ENCODE results near the gene CRX. TPM values are rescaled to one million over a fixed set of nuclear protein-coding genes. Genes with fewer than 3 reads are reported as not detected.

Gene CRX
- total RNA-seq, 1 donor from 2014 or later: not detected

GRCh38 chr19:47820410-47820809 is 1.3 kb upstream of the CRX start:
- H3K9me3 Mint-ChIP-seq (ENCODE audit: unreplicated experiment): no peaks in the 10 kb centered on the region
- H3K4me1 Mint-ChIP-seq (ENCODE audit: unreplicated experiment): peaks cover 3% of the 10 kb centered on the region
- TF ChIP-seq, protein P1, sequence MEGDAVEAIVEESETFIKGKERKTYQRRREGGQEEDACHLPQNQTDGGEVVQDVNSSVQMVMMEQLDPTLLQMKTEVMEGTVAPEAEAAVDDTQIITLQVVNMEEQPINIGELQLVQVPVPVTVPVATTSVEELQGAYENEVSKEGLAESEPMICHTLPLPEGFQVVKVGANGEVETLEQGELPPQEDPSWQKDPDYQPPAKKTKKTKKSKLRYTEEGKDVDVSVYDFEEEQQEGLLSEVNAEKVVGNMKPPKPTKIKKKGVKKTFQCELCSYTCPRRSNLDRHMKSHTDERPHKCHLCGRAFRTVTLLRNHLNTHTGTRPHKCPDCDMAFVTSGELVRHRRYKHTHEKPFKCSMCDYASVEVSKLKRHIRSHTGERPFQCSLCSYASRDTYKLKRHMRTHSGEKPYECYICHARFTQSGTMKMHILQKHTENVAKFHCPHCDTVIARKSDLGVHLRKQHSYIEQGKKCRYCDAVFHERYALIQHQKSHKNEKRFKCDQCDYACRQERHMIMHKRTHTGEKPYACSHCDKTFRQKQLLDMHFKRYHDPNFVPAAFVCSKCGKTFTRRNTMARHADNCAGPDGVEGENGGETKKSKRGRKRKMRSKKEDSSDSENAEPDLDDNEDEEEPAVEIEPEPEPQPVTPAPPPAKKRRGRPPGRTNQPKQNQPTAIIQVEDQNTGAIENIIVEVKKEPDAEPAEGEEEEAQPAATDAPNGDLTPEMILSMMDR (IDR thresholded peaks at IDR 0.05): no peak
- H3K27ac Mint-ChIP-seq (ENCODE audit: unreplicated experiment): no peak overlapping the region
- H3K4me3 Mint-ChIP-seq (ENCODE audit: unreplicated experiment): no peak overlapping the region
- DNase-seq (ENCODE audit: extremely low spot score, unreplicated experiment): no peak
- H3K36me3 Mint-ChIP-seq (ENCODE audit: unreplicated experiment): no peaks in the 10 kb centered on the region
- H3K27me3 Mint-ChIP-seq (ENCODE audit: unreplicated experiment): peaks cover 31% of the 10 kb centered on the region

DNA sequence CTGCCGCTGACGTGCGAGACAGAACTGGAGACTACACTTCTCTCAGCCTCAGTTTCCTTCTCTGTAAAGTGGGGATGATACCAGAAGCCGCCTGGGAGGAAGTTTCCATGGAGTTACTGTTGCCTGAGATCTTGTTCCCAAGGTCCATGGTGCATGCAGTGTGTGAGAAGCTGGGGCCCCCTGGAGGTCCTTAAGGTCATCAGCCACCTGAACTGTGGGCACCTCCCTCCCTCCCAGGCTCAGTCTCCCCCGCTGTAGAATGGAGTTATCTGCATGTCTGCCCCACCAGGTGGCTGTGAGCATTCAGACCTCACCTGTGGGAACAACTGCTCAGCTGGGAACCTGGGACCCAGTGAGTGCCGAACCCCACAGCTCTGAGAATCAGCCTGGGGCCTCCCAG is 2.7 kb downstream of the CRX start:
- H3K4me3 Mint-ChIP-seq (ENCODE audit: unreplicated experiment): no peak overlapping the region
- H3K36me3 Mint-ChIP-seq (ENCODE audit: unreplicated experiment): no peaks in the 10 kb centered on the region
- peaks cover 3% of the 10 kb centered on the region for H3K4me1 Mint-ChIP-seq (ENCODE audit: unreplicated experiment)
- TF ChIP-seq, protein P1 (IDR thresholded peaks at IDR 0.05): no peak
- H3K27ac Mint-ChIP-seq (ENCODE audit: unreplicated experiment): no peak overlapping the region
- DNase-seq (ENCODE audit: extremely low spot score, unreplicated experiment): no peak
- H3K27me3 Mint-ChIP-seq (ENCODE audit: unreplicated experiment): peaks cover 32% of the 10 kb centered on the region
- H3K9me3 Mint-ChIP-seq (ENCODE audit: unreplicated experiment): peaks cover 9% of the 10 kb centered on the region

GRCh38 chr19:47826800-47827199 is 5.1 kb downstream of the CRX start:
- Mint-ChIP-seq H3K4me3 (ENCODE audit: unreplicated experiment) (no peak overlapping the region), H3K9me3 (ENCODE audit: unreplicated experiment) (peaks cover 9% of the 10 kb centered on the region), H3K4me1 (ENCODE audit: unreplicated experiment) (no peaks in the 10 kb centered on the region), H3K27me3 (ENCODE audit: unreplicated experiment) (peaks cover 15% of the 10 kb centered on the region), H3K36me3 (ENCODE audit: unreplicated experiment) (no peaks in the 10 kb centered on the region), H3K27ac (ENCODE audit: unreplicated experiment) (no peak overlapping the region)
- DNase-seq (ENCODE audit: extremely low spot score, unreplicated experiment): no peak
- TF ChIP-seq, protein P1 (IDR thresholded peaks at IDR 0.05): no peak

GRCh38 chr19:47832723-47833122 is 11.0 kb downstream of the CRX start:
- H3K27ac Mint-ChIP-seq (ENCODE audit: unreplicated experiment): no peak overlapping the region

DNA sequence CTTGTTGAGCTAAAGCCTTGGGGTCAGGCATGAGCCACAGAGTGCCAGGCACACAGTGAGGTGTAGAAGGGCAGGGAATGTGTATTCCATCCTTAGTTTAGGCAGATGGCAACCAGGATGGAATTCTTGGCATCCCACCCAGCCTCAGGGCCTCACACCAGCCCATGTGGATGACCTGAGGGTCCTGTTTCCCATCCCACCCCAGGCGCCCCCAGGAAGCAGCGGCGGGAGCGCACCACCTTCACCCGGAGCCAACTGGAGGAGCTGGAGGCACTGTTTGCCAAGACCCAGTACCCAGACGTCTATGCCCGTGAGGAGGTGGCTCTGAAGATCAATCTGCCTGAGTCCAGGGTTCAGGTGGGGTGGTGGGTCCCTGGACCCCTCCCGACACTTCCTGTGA is 14.3 kb downstream of the CRX start:
- Mint-ChIP-seq H3K27ac (ENCODE audit: unreplicated experiment) (no peak overlapping the region), H3K4me1 (ENCODE audit: unreplicated experiment) (no peaks in the 10 kb centered on the region), H3K4me3 (ENCODE audit: unreplicated experiment) (no peak overlapping the region), H3K36me3 (ENCODE audit: unreplicated experiment) (no peaks in the 10 kb centered on the region), H3K27me3 (ENCODE audit: unreplicated experiment) (peaks cover 6% of the 10 kb centered on the region), H3K9me3 (ENCODE audit: unreplicated experiment) (no peaks in the 10 kb centered on the region)
- TF ChIP-seq, protein P1 (IDR thresholded peaks at IDR 0.05): no peak
- DNase-seq (ENCODE audit: extremely low spot score, unreplicated experiment): no peak

More at GRCh38 chr19:47832723-47833122, 11.0 kb downstream of the CRX start:
- TF ChIP-seq, protein P1 (IDR thresholded peaks at IDR 0.05): no peak
- no peak overlapping the region for H3K4me3 Mint-ChIP-seq (ENCODE audit: unreplicated experiment)
- no peaks in the 10 kb centered on the region for H3K9me3 Mint-ChIP-seq (ENCODE audit: unreplicated experiment)
- peaks cover 6% of the 10 kb centered on the region for H3K27me3 Mint-ChIP-seq (ENCODE audit: unreplicated experiment)
- no peak for DNase-seq (ENCODE audit: extremely low spot score, unreplicated experiment)
- no peaks in the 10 kb centered on the region for H3K36me3 Mint-ChIP-seq (ENCODE audit: unreplicated experiment)
- no peaks in the 10 kb centered on the region for H3K4me1 Mint-ChIP-seq (ENCODE audit: unreplicated experiment)
